ENCODE measurements around the gene LPAR5. TPM values are rescaled to one million over a fixed set of nuclear protein-coding genes. Genes with fewer than 3 reads are reported as not detected.

Gene LPAR5
- polyA plus RNA-seq, 1 of the 3 experiments (the other 2 are of a cell fraction) = 0.03 TPM

DNA sequence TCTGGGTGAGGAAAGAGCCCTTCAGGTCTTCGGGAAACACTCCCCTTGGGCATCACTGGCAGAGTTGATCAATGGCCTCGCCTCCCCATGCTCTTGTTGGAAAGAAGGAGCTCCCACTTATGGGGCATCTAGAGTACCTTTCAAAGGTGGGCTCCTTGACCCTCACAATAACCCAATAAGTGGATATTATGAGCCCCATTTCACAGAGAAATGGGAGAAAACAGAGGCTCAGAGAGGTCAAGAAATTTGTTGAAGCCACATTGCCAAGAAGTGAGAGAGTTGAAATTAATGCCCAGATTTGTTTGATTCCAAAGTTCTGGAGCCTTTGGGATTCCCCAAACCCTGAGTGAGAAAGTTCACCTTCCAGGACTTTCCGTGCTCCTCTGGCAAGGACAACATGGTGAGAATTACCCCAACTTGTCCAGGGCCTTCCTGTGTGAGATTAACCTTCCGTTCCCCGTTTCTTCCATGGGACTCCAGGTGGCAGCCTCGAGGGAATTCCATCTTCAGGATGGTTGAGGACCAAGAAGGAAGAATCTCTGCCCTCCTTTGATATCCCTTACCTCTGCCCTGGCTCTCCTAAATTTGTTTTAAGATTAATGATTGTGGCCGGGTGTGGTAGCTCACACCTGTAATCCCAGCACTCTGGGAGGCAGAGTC lies 21.1 kb downstream of the LPAR5 start:
- Histone ChIP-seq H3K4me2 (no peak overlapping the region), H3F3A (replicated peaks; ENCODE audit: insufficient read depth) (peaks cover 43% of the 10 kb centered on the region), H2AFZ (ENCODE audit: low read depth) (peak overlapping the region; percentile 66; the same call in 1 of the 2 replicates), H3K27ac (ENCODE audit: low read depth in 2 of 2, low read length in 1 of 2) (peak overlapping the region; percentile 91 to 100), H3K9me3 (no peaks in the 10 kb centered on the region), H3K9ac (peak overlapping the region; percentile 21; the same call in 1 of the 2 replicates), H3K36me3 (replicated peaks in 1 of 2; ENCODE audit: control insufficient read depth in 1 of 2, insufficient read depth in 2 of 2, low read length in 1 of 2) (no peaks in the 10 kb centered on the region), H3K27me3 (ENCODE audit: insufficient read depth) (no peaks in the 10 kb centered on the region), H3K4me3 (ENCODE audit: low read depth in 2 of 2, low read length in 1 of 2) (no peak overlapping the region), H3K9me2 (no peaks in the 10 kb centered on the region), H4K20me1 (ENCODE audit: insufficient read depth) (no peaks in the 10 kb centered on the region), H3K79me2 (ENCODE audit: insufficient read depth) (no peaks in the 10 kb centered on the region), H3K4me1 (ENCODE audit: control insufficient read depth in 1 of 2, insufficient read depth in 2 of 2, low read depth in 1 of 2, low read length in 1 of 2) (peaks cover 26 to 35% of the 10 kb centered on the region in 2 experiments)
- TF ChIP-seq ELF1 (IDR thresholded peaks at IDR 0.05) = no peak
- TF ChIP-seq PBX3 (IDR thresholded peaks at IDR 0.05) = no peak
- TF ChIP-seq REST (IDR thresholded peaks at IDR 0.05; ENCODE audit: low read depth, low read length) = no peak
- TF ChIP-seq CHD2 (IDR thresholded peaks at IDR 0.05; ENCODE audit: low read length, partially characterized antibody) = no peak
- no peak for TF ChIP-seq FOXJ3 (CRISPR knock-in tag; IDR thresholded peaks at IDR 0.05)
- 92% methylated on average over 7 of the region's 7 CpGs for WGBS (ENCODE audit: low lambda C conversion rate)
- ChIA-PET CTCF (interaction anchor here (0.7 to 3.8 kb wide), 19 partner anchors 12 to 257 kb away, joined by 3 to 32 read pairs (median 5); partner anchors contain the start of genes PTMS and ZNF384), POLR2A (interaction anchor here (1.0 to 3.5 kb wide), 3 partner anchors 21 to 109 kb away, joined by 4 to 35 read pairs (median 8); partner anchors contain the start of genes COPS7A, LPAR5 and ZNF384)
- DNase-seq = no peak

GRCh38 chr12:6613776-6614512 lies 21.8 kb downstream of the LPAR5 start:
- POLR2A ChIA-PET = interaction anchor here (0.7 to 3.5 kb wide), 14 partner anchors 18 to 330 kb away, joined by 3 to 35 read pairs (median 4); partner anchors contain the start of genes C12orf57, COPS7A, GAPDH and LPAR5
- Histone ChIP-seq H3K4me2 (no peak overlapping the region), H3F3A (replicated peaks; ENCODE audit: insufficient read depth) (peaks cover 50% of the 10 kb centered on the region), H3K9me2 (no peaks in the 10 kb centered on the region), H3K9ac (peak overlapping the region; percentile 21), H3K27me3 (ENCODE audit: insufficient read depth) (no peaks in the 10 kb centered on the region), H2AFZ (ENCODE audit: low read depth) (peak overlapping the region; percentile 66; the same call in 1 of the 2 replicates), H3K4me3 (ENCODE audit: low read depth in 2 of 2, low read length in 1 of 2) (no peak overlapping the region; a peak in 1 of 4 replicates), H3K79me2 (ENCODE audit: insufficient read depth) (no peaks in the 10 kb centered on the region), H3K4me1 (ENCODE audit: control insufficient read depth in 1 of 2, insufficient read depth in 2 of 2, low read depth in 1 of 2, low read length in 1 of 2) (peaks cover 26 to 35% of the 10 kb centered on the region in 2 experiments), H3K9me3 (no peaks in the 10 kb centered on the region), H3K27ac (ENCODE audit: low read depth in 2 of 2, low read length in 1 of 2) (peak overlapping the region; percentile 91 to 100), H3K36me3 (replicated peaks in 1 of 2; ENCODE audit: control insufficient read depth in 1 of 2, insufficient read depth in 2 of 2, low read length in 1 of 2) (no peaks in the 10 kb centered on the region), H4K20me1 (ENCODE audit: insufficient read depth) (no peaks in the 10 kb centered on the region)
- 7% methylated on average over 18 of the region's 21 CpGs for WGBS (ENCODE audit: low lambda C conversion rate)
- peak; percentile 88 for DNase-seq
- CTCF ChIA-PET = interaction anchor here (0.6 to 3.8 kb wide), 22 partner anchors 11 to 258 kb away, joined by 3 to 32 read pairs (median 4); partner anchors contain the start of genes NOP2 and ZNF384
- TF ChIP-seq TCF12 (IDR thresholded peaks at IDR 0.05) (no peak), FOSL2 (IDR thresholded peaks at IDR 0.05; ENCODE audit: borderline replicate concordance, low read depth) (no peak), REST (IDR thresholded peaks at IDR 0.05; ENCODE audit: low read depth, low read length) (no peak), PBX3 (IDR thresholded peaks at IDR 0.05) (no peak), RAD21 (IDR thresholded peaks at IDR 0.05; ENCODE audit: low read length) (0 out of 2 replicates have a peak, but pooled peaks have one; percentile 30), TAF1 (IDR thresholded peaks at IDR 0.05; ENCODE audit: borderline replicate concordance, low read depth, low read length) (no peak), EP300 (IDR thresholded peaks at IDR 0.05; ENCODE audit: borderline replicate concordance in 1 of 2, low read depth in 1 of 2, low read length in 1 of 2) (no peak), RXRA (IDR thresholded peaks at IDR 0.05; ENCODE audit: borderline replicate concordance, low read depth) (no peak; the same call in 1 of the 2 replicates), POLR2AphosphoS5 (IDR thresholded peaks at IDR 0.05; ENCODE audit: low read depth, low read length) (no peak; the same call in 1 of the 2 replicates), RCOR1 (IDR thresholded peaks at IDR 0.05; ENCODE audit: low read length) (peak; percentile 58), MXI1 (IDR thresholded peaks at IDR 0.05; ENCODE audit: low read depth, low read length) (no peak)
